ENCODE data around the gene ADGRD2.

GRCh38 chr9:124427281-124427680 lies 23.0 kb upstream of the ADGRD2 start:
- TF ChIP-seq CTCF (optimal IDR thresholded peaks at IDR 0.05 in 1 of 3, IDR thresholded peaks at IDR 0.05 in 1 of 3, conservative IDR thresholded peaks at IDR 0.05 in 1 of 3; ENCODE audit: extremely low read depth in 1 of 3, insufficient read depth in 2 of 3, low read length in 3 of 3) (no peak), EZH2 (IDR thresholded peaks at IDR 0.05; ENCODE audit: low read length) (no peak)

Measured in keratinocyte (primary cell).